NCI-H2107 (cell line): ENCODE results near the gene MTMR1.
A peak's percentile ranks its signal among the peaks of the same experiment; 100 is the strongest.

Experiments
- DNase-seq: peaks from one replicate; lab custom pipeline; 2025; lab: John Stamatoyannopoulos, UW

The MTMR1 gene

DNA sequence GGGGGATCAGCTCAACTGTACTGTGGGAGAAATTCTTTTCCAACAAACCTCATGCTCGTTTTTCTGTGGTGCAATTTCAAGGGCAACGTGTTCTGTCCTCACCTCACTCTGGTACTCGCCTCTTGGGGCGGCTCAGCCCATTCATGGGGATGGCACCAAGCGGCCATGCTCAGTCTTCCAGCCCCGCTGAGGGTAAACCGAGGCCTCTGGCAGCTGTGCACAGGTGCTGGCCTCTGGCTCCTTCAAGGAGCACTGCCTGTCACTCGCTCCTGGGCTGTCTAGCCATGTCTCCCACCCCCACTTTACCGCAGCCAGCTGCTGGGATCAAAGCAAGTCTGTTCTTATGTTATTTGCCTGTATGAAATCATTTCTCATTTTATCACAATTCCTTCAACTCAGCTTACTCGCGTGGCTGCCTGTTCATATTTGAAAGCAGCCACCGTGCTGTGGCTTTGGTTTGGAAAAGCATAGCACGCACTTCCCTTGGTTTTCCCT lies 70.2 kb downstream of the MTMR1 start:
- DNase-seq, result no peak

DNA sequence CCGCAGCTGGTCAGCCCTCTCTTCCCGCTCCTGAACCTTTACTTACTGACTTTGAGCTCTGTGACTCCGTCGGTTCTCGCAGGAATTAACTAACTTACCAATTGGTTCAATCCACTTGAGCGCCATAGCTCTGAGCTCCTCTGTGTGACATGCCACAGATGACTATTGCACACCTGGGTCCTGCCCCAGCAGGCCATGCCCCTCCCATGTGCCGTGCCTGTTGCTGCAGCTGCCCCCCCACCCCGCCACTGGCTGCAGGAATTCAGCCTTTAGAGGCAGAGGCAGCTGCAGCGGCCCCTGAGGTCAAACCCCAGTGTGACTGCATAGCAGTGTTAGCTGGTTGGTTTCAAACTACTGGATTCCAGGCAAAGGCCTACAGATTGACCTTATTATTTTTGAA lies 70.6 kb downstream of the MTMR1 start:
- no peak for DNase-seq

DNA sequence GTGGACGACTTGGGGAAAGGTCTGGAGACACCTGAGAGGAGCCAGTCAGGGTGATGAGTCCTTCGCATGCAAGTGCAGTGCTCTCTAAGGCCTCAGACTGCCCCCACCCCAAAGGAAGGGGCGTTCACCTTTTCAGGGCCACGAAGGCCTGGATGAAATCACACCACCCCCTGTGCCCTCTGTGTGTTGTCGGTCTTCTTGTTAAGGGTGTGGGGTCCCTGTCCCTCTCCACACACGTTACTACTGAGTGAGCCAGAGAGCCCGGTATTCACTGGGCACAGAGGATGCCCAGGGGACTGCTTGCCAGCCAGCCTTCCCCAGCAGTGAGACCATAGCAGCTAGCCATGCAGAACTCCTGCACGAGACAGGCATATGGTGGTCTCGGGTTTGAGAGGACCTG lies 72.0 kb downstream of the MTMR1 start:
- DNase-seq, result no peak

DNA sequence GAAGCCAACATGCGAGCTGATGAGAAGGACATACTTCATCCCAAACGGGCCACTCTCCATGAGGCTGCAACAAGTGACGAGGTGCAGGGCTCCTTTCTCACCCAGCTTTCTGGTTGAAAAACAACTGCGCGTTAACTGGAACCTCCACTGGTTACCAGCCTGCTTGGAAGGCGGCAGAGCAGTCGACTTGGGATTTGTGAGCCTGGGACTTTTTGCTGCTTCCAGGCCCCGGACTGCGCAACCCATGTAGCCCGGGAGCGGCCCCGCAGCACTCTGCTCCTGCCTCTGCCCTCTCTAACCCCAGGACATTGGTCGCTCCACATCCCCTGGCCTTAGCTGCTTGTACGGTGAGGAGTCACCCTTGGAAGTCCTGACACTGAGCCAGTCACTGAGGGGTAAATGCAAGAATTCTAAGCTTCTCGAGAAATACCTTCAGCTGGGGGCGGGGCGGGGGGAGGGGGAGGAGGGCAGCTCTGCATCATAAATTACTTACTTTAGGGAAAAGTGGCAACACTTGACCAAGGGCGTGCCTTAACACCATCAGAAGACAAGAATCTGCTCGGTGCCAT lies 72.7 kb downstream of the MTMR1 start:
- DNase-seq, result no peak

DNA sequence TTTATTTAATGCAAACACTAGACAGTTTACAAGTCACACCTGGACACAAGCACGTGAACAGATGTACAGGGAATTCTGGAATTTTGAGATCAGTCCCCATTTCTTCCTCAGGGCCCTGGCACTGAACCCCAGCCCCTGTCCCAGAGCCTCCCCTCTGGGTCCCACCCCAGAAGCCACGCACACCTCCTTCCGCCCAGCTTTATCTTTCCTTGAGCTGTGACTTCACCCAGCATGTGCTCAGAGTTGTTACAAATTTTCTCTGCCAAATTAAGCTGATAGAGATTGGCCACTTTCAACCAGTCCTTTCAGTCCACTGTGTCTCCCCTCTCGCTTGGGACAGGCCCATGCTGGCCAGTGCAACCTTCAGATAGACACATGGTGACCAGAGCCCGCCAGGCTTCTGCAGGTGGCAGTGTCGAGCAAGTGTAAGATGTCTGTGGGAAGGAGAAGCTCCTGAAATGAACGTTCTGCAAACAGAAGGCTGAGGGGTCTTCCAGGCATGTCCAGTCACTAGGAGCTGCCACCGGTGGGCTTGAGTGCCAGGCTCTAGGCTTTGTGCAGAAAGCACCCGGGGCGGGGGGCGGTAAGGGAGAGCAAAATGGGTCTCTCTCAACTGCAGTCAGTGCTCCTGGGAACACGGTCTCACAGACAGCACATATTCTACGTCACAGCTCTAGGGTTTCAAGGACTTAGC lies 73.3 kb downstream of the MTMR1 start:
- DNase-seq, result no peak

DNA sequence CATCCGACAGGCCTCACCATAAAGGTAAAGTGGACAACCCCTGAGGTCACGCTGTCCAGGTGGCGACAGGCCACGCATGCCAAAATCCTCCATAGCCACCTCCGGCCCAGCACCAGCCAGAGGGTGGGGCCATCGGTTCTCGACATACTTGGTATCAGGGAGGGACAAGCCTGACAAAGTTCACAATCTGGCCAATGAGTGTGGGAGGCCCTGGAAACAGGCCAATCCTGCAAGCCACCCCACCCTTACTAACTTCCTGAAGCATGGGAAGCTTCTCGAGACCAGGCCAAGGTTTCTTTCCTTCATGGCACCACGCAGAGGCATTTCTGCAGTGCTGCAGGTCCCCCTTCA lies 73.8 kb downstream of the MTMR1 start:
- no peak for DNase-seq

DNA sequence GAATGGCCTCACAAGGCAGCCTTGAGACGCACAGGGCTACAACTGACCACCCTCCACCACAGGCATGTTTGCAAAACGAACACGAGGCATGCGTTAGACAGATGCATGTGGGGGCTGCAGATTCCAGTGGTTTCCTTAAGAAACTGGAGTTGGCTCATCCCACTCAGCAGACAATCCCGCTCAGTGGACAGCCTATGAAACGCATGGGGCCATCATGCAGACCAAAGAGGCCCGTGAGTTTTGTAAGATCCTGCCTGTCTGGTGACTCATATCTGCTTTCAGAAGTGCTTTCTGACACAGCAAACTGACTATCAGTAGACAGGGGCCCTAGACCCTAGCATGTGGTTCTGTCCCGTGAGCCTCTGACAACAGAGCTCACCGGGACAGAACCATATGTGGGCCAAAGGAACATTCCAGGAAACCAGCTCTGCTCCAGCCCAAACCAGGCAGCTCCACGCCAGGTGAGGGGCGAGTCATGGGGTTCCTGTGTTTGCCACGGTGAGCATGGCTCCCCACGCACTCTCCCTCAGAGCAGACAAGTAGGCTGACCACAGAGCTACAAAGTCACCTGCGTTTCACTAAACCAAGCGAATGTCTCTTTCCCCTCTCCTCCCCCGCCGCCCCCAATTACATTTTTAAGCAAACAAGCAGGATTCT lies 74.4 kb downstream of the MTMR1 start:
- DNase-seq, result no peak

DNA sequence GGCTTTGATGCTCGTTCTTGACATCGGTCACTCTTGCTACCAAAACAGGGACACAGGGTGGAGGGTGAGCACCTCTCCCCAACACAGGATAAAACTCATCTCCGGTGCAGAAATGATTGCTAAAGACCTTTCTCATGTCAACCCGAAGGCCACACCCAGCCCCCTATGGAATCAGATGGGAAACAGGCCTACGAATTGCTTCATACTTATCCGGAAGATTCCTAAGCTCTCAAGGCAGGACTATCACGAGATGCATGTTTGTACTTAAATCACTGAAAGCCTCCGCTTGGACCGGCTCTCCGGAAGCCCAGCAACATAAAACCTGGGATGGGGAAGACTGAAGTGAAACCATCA lies 74.9 kb downstream of the MTMR1 start:
- no peak for DNase-seq

DNA sequence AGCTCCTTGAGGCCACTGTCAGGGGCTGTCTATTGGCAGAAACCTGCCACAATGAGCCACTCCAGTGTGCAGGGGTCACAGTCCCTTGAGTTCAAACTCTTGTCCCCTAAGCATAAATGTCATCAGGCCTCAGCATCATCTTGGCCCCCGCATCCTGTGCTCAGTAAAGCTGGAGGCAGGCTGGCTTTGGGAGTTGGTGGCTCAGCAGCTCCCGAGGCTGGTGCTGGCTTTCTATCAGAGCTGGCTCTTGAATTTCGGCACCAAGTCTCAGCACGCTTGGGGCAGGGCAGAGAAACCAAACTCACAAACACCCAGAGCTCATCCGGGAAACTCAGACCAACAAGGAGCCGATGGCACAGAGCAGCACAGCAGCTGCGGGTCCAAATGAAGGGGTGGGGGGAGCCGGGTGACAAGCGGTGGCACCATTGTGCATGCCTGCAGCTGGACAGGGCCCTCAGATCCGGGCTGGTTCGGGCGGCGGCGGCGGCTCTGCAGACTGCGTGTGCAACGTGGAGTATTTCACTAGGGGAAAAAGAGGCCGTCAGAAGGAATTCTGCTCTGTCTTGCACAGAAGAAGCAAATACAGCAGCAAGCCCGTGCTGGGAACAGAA lies 75.5 kb downstream of the MTMR1 start:
- DNase-seq, result no peak

DNA sequence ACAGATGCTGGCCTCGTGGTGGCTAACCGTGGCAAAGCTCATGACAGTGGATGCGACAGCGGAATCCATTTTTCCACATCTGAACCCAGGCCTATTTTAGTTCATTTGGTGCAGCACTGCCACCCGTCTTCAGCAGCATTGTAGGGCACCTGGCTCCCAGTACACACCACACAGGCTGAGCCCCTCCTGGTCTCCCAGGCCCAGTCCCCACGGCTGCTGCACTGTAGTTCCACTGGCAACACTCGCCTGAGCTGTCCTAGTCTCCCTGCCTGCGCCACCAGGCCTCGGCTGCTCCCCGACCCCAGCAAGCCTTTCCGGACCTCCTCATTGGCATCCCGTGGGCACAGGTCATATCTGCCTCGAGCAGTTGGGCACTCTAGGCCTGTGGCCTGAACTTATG lies 76.2 kb downstream of the MTMR1 start:
- no peak for DNase-seq

DNA sequence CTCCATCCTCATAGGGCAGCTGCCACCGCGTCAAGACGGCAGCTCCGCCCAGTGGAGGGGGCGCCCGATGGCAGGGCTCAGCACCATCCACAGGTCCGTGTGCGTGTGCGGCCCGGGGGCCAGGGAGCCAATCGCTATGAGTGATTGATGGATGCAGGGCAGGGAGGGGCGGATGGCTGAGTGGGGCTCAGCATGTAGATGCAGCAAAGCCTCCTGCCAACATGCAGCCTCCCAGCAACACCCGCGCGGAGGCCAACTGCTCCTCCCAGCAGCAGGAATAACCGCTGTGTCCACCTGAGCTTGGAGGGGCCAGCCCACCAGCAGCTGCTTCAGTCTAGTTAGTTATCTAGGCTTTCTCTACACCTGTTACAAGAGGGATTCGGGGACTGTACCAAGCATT lies 77.4 kb downstream of the MTMR1 start:
- no peak for DNase-seq

DNA sequence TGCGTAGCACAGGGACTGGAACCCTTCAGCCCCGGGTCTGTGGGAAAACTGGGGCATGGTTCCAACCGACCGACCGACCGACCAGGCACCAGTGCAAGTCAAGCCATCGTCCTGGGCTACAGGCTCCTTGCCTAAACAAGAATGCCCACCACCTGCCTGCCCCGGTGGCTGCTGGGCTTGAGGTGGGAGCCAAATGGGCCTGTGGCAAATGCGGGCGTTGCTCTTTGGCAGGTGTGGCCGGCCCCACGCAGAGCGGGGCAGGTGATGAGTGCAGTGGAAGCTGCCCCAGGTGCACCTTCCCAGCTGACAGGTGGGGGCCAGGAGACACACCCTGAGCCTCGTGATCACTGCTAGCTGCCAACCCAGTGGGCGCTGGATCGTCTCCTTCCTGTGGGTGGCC lies 77.9 kb downstream of the MTMR1 start:
- DNase-seq, result peak; percentile 12

DNA sequence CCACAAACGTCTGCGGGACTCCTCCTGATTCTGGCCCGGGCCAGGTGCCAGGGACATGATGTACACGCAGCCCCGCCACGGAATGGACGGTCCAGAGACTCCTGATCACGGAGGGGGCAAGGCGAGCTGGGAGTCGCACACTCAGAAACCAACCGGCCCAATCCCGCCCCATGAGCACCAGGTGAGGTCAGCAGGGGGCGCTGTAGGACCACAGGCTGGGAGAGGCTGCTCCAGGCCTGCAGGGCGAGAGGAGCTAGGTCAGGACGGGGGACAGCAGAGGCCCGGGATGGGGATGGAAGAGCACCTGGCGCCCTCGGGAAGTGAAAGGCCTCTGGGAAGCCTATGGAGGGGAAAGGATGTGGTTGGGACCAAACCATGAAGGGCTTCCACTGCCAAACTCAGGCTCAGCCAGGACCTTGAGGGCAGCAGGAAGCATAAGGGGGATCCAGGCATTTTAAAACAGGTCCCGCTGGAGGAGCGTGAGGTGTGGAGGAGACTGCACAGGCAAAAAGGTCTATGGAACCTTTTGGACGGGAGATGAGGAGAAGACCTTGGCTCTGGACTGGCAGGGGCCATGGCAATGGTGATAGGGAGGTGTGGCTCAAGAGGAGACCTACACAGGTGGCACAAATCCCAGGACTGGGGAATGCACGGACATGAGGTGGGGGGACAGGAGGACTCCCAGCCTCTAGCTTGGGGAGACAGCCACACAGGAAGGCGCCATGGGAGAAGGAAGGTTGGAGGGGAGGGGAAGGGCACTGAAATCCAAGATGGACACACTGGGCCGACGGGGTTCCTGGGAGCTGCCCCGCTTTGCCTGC lies 79.2 kb downstream of the MTMR1 start:
- DNase-seq, result peak; percentile 43

DNA sequence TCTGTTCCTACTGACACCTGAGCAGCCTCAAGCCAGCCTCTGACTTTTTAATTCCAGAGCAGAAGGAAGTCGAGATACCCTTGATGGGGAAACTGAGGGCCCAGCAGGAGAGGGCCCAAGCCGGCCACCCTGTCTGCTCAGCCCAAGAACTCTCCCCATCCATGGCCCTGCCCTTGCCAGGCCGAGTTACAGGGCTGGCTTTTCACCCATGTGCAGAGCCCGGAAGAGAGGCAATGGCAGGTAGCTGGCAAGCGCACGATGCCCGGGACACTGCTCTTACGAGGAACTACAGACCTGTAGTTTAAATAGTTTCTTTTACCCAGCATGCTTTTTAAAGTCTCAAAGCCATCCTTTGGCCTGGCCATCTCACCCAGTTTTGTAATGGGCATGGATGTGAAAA lies 79.9 kb downstream of the MTMR1 start:
- DNase-seq, result no peak

DNA sequence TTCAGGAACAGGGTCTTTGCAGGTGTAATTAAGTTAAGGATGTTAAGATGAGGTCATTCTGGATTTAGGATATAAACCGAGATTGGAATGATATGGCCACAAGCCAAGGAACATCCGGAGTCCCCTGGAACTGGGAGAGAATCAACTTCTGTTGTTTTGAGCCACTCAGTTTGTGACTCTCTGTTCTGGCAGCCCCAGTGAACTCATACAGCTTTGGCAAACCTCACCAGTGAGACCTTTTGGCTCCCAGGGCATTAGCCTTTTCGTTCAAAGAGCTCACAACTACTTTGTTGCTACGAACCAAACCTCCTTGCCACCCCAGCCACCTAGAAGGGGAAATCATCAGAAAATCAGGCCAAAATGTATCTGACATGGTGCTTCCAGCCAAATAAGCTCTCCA lies 80.4 kb downstream of the MTMR1 start:
- DNase-seq, result no peak

DNA sequence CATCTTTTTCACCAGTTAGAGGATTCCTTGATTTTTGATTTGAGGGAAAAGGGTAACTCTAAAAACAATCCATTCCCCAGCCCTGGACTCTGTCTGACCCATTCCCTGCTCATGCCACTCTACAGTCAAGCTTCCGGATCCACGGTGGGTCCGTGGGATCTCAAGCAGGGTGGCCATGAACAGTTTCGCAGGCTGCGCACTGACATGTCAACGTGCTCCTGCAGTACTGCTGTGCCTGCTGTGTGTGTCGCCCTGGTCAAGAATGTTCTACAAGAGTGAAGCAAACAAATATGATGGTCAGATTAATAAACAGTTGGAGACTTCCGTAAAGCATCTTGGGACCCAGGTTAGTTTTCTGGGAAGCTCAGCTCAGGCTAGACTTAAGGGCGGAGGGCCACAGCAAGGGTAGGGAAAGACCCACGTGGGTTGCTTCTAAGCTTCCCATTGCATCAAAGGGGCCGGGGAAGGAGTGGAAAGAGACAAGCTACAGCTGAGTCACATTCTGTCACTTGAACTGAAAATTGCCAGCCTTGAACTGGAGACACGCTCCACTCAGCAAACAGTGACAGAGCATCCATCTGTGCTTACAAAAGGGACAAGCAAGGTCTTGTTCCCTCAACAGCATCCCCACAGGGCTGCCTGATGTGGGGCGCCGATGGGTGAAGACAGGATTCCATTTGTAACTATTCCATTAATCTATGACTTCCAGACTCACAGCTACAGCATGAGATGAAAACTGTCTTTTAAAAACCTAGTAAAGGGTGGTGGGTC lies 81.8 kb downstream of the MTMR1 start:
- DNase-seq, result no peak

DNA sequence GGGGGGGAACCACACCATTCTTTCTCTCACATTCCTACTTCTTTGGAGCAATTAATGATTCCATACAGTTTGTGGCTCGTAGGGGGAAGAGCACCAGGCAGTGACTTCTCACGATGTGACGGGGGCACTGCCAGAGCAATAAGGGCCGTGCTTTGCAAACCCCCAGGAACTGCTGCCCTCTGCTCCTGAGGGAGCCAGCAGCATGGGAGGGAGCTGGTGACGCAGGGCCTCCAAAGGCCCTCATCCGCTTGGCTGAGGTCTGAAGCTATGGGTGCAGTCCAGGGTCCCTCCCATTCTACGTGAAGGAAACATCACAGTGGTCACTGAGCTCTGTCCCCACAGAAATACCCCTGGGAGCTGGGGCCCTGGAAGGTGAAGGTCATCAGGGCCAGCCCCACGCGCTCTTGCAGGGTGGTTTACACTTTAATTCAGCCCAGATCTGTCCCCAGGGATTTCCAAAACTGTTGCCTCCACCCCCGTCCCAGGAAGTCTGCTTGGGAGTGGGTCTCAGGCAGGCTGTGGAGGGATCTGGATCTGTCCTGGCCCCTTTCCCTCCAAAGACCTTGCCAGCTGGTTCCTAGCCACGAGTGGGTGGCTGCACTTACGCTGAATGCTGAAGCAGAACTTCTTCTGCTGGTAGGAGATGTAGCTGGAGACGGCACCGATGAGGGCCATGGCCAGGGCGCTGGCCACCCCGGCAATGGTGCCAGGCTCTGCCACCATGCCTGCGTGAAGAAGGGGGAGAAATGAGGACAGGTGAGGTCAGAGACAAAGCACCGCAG lies 82.6 kb downstream of the MTMR1 start:
- no peak for DNase-seq

DNA sequence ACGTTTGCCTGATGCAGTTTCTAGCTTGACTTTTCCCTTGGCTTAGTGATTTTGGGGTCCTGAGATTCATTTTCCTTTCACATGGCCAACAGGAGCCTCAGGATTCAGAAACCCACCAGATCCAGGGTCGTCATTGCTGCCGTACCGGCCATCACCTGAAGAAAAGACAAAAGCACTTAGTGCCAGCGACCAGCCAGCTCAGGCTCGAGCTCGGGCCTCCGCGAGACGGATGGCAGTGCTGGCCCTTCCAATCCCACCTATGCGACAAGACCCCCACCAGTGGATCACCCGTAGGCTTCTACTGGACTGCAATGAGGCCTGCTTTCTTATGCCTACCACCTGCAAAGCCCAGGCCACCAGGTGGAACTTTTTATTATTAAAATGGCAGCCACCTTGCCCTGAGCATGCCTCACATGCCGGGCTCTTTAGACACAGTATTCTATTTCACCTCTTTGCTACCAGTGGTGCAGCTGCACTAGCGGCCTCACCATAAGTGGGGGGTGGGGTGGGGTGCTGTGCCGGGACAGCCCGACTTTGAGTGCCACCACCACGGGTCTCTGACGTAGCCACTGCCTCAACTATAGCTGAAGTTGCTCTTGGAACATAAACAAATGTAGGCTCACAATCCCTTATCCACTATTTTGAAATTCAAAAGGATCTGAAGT lies 84.3 kb downstream of the MTMR1 start:
- no peak for DNase-seq

DNA sequence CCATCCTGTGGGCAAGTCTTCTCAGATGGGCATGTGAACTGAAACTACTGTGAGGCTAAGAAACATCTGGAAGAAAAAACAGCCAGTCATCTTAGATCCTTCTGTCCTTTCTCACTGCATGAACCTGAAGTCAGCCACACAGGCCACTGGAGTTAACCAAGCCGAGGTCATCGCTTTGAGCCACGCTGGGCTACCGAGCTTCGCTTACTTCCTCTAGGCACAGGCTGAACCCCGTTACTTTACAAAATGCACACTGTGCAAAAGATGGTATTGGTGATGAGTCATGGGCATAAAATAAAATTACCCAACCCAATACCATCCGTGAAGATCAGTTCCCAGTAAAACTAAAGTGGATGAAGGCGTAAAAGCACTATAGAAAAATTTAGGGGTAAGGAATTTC lies 86.2 kb downstream of the MTMR1 start:
- DNase-seq, result no peak

DNA sequence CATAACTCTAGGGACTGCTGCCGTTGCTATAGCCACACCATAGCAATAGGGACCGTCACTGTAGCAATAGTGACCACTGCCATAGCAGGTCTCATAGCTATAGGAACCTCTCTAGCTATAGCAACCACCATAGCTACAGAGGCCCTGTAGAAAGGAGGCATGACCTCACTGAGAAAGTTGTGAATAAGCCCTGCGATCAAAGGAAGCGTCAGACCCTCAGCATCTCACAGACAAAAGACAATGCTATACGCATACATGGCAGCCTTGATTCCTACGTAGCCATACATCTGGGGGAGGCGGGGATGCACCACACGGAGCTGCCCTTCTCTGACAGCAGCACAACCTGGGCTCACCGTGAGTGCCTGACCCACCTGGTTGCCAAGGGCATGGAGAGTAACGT lies 88.5 kb downstream of the MTMR1 start:
- no peak for DNase-seq
